GM19043 (cell line): ENCODE measurements around the gene NSDHL.
"Not testable (repeated sequence)": the region's sequence is repeated elsewhere in the genome, so short reads cannot be mapped to it uniquely, and the experiment has no call there.

Experiments used
- ATAC-seq: cut with Tn5 transposase; IDR thresholded peaks from one replicate; pipeline ENCODE4 v1.9.1; 2021; ENCODE audit warnings: low read depth; ENCODE audit not compliant: unreplicated experiment

NSDHL gene

GRCh38 chrX:152830312-152831305 is at the start of gene NSDHL, which contains the start of gene CETN2:
Gene NSDHL, plus strand, starts transcription at chrX:152831063. Its CDS starts 15,262 bp downstream, at chrX:152846325.
Gene CETN2, minus strand, starts transcription at chrX:152830757. Its CDS starts 47 bp downstream, at chrX:152830710.
- ATAC-seq = peak; percentile 99

- ATAC-seq = peak; percentile 70
These were observed 43.8 kb upstream of the NSDHL start for GRCh38 chrX:152787062-152787461.

GRCh38 chrX:152798945-152799344 is 31.9 kb upstream of the NSDHL start:
- no peak for ATAC-seq

DNA sequence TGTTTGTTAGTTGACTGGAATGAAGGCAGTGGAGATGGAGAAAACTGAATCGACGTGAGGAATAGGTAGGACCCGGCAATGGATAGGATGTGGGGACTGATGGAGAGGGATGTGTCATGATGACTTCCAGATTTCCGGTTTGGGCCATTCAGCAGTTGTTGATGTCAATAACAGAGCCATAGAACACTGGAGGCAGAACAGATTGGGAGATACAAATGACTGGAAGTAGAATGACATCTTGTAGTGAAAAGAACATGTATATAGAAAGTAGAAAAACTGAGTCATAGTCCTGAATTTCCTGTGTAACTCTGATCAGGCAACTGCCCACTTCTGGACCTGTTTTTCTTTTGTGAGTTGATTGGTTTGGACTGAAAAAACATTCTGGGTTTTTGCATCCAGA is 24.8 kb upstream of the NSDHL start:
- ATAC-seq = no peak

GRCh38 chrX:152810403-152810802 is 20.5 kb upstream of the NSDHL start:
- no peak for ATAC-seq

- no peak for ATAC-seq
These were observed 17.7 kb upstream of the NSDHL start for GRCh38 chrX:152813206-152813605.

DNA sequence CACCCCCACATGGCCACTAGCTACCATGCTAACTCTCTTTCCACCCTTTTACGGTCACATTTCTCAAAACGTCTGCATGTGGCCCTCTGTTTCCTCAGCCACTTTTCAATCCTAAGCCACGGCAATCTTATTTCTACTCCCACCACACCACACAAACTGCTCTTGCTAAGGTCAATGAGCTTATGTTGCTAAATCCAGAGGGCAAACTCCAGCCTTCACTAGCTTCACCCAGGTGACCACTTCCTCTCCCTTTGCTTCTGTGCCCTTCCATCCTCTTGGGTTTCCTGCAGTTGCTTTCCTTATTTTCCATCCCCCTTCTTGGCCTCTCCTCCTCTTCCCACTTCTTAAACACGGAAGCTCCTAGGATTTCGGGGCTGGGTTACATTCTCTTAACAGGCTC is 16.8 kb upstream of the NSDHL start:
- no peak for ATAC-seq

DNA sequence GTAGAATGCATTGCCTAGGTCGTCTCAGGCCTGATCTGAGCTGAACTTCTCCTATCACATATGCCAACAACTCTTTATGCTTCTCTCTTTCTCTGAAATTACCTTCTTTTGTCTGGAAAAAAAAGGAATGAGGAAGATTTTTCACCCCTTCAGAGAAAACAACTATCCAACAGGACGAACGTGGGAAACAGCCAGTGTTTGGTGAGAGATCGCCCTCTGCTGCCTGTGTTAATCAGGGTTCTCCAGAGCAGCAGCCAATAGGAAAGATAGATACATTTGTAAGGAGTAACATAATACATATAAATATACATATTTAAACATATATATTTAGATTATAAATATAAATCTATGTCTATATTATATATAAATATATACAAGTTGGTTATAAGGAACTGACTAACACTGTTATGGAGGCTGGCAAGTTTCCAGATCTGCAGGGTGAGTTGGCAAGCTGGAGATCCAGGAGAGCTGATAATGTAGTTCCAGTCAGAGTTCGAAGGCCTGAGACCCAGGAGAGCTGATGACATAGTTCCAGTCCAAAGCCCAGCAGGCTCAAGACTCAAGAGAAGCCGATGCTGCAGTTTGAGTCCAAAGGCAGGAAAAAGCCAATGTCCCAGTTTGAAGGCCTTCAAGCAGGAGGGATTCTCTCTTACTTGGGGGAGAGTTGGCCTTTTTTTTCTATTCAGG is 13.6 kb upstream of the NSDHL start:
- no peak for ATAC-seq

DNA sequence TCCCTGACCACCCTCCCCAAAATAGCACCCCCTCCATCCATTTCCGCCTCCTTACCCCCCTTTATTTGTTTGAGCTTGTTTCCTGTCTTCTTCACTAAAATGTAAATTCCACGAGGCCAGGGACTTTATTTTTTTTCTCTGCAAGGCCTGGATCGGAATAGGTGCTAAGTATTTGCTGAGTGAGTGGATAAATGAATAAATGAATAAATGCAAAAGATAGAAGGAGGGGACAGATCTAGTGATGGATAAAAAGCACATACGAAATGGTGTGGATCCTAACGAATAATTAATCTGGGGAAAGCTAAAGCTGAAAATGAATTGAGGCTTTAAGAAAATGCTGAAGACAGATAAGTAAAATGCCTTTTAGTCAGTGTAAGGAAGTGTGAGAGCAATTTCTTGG is 12.5 kb upstream of the NSDHL start:
- no peak for ATAC-seq

DNA sequence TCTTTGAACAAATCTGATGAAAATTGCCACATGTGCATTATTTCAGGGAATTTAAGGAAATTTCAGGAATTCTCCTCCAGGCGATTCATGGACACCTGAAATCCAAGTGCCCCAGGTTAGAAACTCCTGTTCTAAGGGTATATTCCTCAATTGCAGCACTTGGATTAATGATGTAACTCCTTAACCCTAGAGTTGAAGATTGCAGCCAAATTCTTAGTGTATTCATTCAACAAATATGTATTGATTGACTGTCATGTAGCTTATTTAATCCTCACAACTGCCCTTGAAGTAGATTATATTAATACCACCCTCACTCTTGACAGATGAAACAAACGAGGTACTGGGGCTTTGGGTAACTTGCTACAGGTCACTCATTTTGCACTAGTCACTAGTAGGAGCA is 11.6 kb upstream of the NSDHL start:
- ATAC-seq = no peak

- no peak for ATAC-seq
These were observed 11.1 kb upstream of the NSDHL start for GRCh38 chrX:152819732-152820131.

- ATAC-seq = no peak
These were observed 9.6 kb upstream of the NSDHL start for GRCh38 chrX:152821145-152821765.

GRCh38 chrX:152822383-152823086 is 8.3 kb upstream of the NSDHL start:
- no peak for ATAC-seq

GRCh38 chrX:152823657-152824056 is 7.2 kb upstream of the NSDHL start:
- ATAC-seq = no peak

- no peak for ATAC-seq
These were observed 6.0 kb upstream of the NSDHL start for GRCh38 chrX:152824841-152825374.

DNA sequence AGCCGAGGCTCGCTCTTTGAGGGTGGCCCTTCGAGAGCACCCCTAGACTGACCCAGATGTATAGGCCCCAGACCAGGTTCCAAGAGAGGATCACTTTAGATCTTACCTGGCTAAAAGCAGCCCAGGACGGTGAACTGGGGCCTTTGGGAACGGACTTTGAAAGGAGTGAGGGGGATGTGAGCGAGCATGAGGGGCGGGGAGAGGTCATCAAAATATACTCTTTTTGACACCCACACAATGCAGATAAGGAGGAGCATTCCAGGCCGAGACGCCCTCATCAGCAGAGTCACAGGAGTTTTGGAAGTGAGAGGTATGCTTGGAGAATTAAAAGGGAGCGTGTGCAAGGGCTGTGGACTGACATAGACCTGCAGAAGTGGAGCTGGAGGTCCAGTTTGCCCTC is 528 bp downstream of the NSDHL start:
- no peak for ATAC-seq

DNA sequence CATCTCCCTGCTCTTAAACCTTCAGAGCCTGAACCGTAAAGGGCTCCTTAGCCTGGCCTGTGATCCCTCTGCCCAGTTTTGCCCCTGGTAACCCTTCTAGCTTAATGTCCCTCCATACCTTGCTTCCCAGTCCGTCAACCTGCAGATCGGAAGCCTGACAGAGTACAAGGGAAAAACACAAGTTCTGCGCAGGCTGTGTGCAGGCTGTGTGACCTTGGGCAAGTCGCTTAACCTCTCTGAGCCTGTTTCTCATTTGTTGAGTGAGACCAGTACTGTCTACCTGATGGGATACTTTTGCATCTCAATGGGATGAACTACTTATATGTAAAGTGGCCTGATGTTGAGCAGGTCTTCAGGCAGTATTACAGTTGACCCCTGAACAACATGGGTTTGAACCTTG is 1.7 kb downstream of the NSDHL start:
- no peak for ATAC-seq

GRCh38 chrX:152833378-152833777 is 2.5 kb downstream of the NSDHL start:
- no peak for ATAC-seq

- not testable (repeated sequence) for ATAC-seq
These were observed 4.6 kb downstream of the NSDHL start for GRCh38 chrX:152835470-152835869.

- ATAC-seq = no peak
These were observed 12.0 kb downstream of the NSDHL start for GRCh38 chrX:152842772-152843338.
